Measurements from ENCODE around the gene SPPL2C. TPM values are rescaled to one million over a fixed set of nuclear protein-coding genes. Genes with fewer than 3 reads are reported as not detected.

Gene SPPL2C
- total RNA-seq, 4 donors from 2014 or later = not detected

DNA sequence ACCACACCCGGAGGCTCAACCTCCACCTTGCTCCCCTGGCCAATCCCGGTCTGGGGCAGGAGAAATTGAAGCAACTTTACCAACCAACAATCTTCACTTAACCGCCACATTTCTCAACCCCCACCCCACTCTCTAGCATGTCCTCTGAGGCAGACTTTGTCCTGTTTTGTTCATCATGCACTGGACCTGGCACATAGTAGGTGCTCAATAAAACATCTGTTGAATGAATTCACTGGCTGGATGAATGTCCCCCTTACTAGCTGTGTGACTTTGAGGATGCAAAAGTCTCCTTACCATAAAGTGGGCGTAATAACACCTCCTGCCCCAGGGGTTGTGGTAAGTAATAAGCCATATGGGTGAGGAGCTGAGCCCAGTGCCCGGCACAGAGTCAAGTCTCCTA is 5.8 kb downstream of the SPPL2C start:
- no peaks in the 10 kb centered on the region for H3K27me3 ChIP-seq
- no peak overlapping the region for H3K4me3 ChIP-seq
- TF ChIP-seq, protein P1, sequence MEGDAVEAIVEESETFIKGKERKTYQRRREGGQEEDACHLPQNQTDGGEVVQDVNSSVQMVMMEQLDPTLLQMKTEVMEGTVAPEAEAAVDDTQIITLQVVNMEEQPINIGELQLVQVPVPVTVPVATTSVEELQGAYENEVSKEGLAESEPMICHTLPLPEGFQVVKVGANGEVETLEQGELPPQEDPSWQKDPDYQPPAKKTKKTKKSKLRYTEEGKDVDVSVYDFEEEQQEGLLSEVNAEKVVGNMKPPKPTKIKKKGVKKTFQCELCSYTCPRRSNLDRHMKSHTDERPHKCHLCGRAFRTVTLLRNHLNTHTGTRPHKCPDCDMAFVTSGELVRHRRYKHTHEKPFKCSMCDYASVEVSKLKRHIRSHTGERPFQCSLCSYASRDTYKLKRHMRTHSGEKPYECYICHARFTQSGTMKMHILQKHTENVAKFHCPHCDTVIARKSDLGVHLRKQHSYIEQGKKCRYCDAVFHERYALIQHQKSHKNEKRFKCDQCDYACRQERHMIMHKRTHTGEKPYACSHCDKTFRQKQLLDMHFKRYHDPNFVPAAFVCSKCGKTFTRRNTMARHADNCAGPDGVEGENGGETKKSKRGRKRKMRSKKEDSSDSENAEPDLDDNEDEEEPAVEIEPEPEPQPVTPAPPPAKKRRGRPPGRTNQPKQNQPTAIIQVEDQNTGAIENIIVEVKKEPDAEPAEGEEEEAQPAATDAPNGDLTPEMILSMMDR (IDR thresholded peaks at IDR 0.05) = no peak
- no peak for TF ChIP-seq POLR2A (IDR thresholded peaks at IDR 0.05)
- no peak overlapping the region for H3K27ac ChIP-seq
- no peaks in the 10 kb centered on the region for H3K36me3 ChIP-seq
- H3K9me3 ChIP-seq = no peaks in the 10 kb centered on the region
- no peak for DNase-seq
- no peaks in the 10 kb centered on the region for H3K4me1 ChIP-seq

DNA sequence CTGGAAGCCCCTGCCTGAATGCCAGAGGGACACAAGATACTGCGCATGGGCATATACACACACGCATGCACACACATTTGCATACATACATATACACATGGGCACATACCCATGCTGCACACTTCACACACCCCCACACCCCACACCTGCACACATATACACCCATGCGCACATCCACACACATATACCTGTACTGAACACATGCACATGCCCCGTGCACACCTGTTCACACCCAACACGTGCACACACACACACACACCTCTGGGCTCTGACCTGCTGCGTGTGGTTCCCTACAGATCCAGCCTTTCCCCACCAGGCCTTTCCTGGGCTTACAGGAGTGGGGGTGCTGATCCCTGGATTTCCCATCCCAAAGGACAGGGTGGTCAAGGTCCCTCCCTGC is 6.3 kb downstream of the SPPL2C start:
- no peak for TF ChIP-seq POLR2A (IDR thresholded peaks at IDR 0.05)
- TF ChIP-seq, protein P1 (IDR thresholded peaks at IDR 0.05) = no peak
- Histone ChIP-seq H3K4me1 (no peaks in the 10 kb centered on the region), H3K27ac (no peak overlapping the region), H3K9me3 (no peaks in the 10 kb centered on the region), H3K36me3 (no peaks in the 10 kb centered on the region), H3K27me3 (no peaks in the 10 kb centered on the region), H3K4me3 (no peak overlapping the region)
- peak in 1 of 3 donors; percentile 30 for DNase-seq

DNA sequence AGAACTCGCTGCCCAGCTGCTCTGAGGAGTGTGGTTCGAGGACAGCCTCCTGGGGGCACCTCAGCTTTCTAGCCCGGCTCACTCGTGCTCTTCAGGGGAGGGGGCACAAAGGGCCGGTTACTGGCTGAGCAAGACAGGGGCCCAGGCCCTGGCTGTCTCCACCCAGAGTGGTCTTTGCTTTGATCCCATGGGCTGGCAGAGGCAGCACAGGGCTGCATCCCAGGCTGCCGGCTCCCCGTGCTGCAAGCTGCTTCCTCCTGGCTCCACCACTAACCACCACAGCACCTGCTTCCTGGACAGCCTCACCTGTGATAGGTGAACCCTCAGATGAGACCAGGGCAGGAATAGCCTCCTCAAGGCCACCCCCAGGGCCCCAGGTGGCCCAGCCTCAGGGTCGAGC is 6.8 kb downstream of the SPPL2C start:
- DNase-seq = peak in 1 of 3 donors; percentile 37
- Histone ChIP-seq H3K27me3 (no peaks in the 10 kb centered on the region), H3K9me3 (no peaks in the 10 kb centered on the region), H3K27ac (no peak overlapping the region), H3K36me3 (no peaks in the 10 kb centered on the region), H3K4me1 (no peaks in the 10 kb centered on the region), H3K4me3 (no peak overlapping the region)
- no peak for TF ChIP-seq POLR2A (IDR thresholded peaks at IDR 0.05)
- TF ChIP-seq, protein P1 (IDR thresholded peaks at IDR 0.05) = no peak

DNA sequence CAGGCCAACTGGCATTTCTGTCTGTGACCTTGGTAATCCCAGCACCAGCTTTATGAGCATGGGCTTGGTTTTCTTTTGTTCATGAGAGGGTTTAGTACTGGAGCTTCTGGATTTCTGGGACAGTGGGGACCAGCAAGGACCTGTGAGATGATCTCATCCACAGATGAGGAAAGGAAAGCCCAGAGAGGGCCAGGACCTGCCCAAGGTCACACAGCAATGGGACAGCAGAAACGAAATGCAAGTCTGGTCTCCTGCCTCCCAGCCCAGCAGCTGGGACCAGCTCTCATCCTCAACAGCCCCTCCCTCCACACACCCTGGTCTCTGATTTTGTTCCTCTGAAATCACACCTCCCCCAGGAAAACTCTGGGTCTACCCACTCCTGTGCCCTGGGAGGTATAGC is 7.2 kb downstream of the SPPL2C start:
- no peak overlapping the region for H3K4me3 ChIP-seq
- TF ChIP-seq, protein P1 (IDR thresholded peaks at IDR 0.05) = no peak
- TF ChIP-seq POLR2A (IDR thresholded peaks at IDR 0.05) = no peak
- H3K27ac ChIP-seq = no peak overlapping the region
- H3K9me3 ChIP-seq = no peaks in the 10 kb centered on the region
- H3K4me1 ChIP-seq = no peaks in the 10 kb centered on the region
- H3K27me3 ChIP-seq = no peaks in the 10 kb centered on the region
- H3K36me3 ChIP-seq = no peaks in the 10 kb centered on the region
- peak in 1 of 3 donors; percentile 30 for DNase-seq

DNA sequence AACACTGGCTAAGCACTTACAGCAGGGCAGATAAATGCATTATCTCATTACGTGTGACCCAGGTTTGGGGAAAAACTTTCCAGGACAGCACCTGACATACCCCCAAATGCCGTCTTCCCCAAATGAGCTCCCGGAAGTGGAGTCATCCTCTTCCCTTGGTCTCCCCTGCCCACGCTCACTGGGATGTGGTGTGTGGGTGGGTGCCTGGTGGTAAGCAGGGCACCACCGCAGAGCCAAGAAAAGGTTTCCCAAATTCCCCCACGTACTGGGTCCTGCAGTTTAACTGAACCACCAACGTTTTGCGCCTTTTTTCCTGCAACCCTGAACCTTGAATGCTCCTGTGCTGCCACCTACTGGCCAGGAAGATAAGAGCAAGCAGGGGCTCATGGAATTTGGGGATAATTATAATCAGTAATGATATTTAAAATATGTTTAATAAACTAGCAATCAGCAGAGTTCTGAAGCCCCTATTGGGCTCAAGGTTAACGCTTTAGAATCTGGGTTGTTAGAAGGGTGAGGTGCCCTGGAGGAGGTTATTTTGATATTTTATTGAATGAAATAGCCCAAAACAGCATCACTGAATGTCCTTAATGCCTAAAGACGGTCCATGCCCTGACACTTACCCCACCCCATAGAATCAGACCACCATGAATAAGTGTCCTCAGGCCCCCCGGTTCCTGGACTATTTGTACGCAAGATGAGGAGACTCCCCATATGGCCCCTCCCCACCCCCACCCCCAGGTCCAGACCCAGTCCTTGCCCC is 8.0 kb downstream of the SPPL2C start:
- TF ChIP-seq POLR2A (IDR thresholded peaks at IDR 0.05) = no peak
- TF ChIP-seq, protein P1 (IDR thresholded peaks at IDR 0.05) = peak; percentile 59 to 88 (median 74)
- H3K9me3 ChIP-seq = no peaks in the 10 kb centered on the region
- H3K4me1 ChIP-seq = no peaks in the 10 kb centered on the region
- peak; percentile 53 to 77 (median 56) for DNase-seq
- H3K36me3 ChIP-seq = no peaks in the 10 kb centered on the region
- no peak overlapping the region for H3K4me3 ChIP-seq
- H3K27ac ChIP-seq = no peak overlapping the region
- H3K27me3 ChIP-seq = no peaks in the 10 kb centered on the region

Data from Peyer's patch (tissue), 4 donors.